RWPE1 (cell line): Measurements from ENCODE around the gene BLOC1S1.

ENCODE experiments used
- CTCF ChIA-PET: fragments of 350-600 bp; sonication (Branson Sonifier 250); formaldehyde crosslinking; extraction: SDS; loops from one replicate; lab custom pipeline; 2021; lab: Yijun Ruan, JAX
- POLR2A ChIA-PET: fragments of 400-600 bp; formaldehyde crosslinking; extraction: SDS; loops from one replicate; lab custom pipeline; 2020; ENCODE audit warnings: antibody characterized with exemption; ENCODE audit not compliant: low non-redundant PET; lab: Yijun Ruan, JAX
- DNase-seq: peaks from one replicate; pipeline ENCODE4 v3.0.0; 2012; ENCODE audit warnings: low spot score
- H3K27ac ChIP-seq: fragments of 450-650 bp; 2 replicates; pipeline ENCODE4 v1.5.1; 2017
- TF ChIP-seq, protein P1 (sequence below): fragments of 450-650 bp; conservative IDR thresholded peaks from 2 replicates; pipeline ENCODE4 v1.5.1; 2017; ENCODE audit warnings: low read depth, mild to moderate bottlenecking

The BLOC1S1 gene

GRCh38 chr12:55685671-55686070, 30.2 kb upstream of the BLOC1S1 start:
- TF ChIP-seq, protein P1, sequence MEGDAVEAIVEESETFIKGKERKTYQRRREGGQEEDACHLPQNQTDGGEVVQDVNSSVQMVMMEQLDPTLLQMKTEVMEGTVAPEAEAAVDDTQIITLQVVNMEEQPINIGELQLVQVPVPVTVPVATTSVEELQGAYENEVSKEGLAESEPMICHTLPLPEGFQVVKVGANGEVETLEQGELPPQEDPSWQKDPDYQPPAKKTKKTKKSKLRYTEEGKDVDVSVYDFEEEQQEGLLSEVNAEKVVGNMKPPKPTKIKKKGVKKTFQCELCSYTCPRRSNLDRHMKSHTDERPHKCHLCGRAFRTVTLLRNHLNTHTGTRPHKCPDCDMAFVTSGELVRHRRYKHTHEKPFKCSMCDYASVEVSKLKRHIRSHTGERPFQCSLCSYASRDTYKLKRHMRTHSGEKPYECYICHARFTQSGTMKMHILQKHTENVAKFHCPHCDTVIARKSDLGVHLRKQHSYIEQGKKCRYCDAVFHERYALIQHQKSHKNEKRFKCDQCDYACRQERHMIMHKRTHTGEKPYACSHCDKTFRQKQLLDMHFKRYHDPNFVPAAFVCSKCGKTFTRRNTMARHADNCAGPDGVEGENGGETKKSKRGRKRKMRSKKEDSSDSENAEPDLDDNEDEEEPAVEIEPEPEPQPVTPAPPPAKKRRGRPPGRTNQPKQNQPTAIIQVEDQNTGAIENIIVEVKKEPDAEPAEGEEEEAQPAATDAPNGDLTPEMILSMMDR, result no peak
- CTCF ChIA-PET, result no interaction called here
- POLR2A ChIA-PET, result no interaction called here
- H3K27ac ChIP-seq, result no peak overlapping the region
- DNase-seq, result no peak

- DNase-seq, result no peak
- TF ChIP-seq, protein P1, result no peak
- CTCF ChIA-PET, result interaction anchor here (0.6 kb wide), 2 partner anchors 12 to 34 kb away, joined by 3 read pairs; no protein-coding TSS in a partner anchor
- H3K27ac ChIP-seq, result no peak overlapping the region
- POLR2A ChIA-PET, result no interaction called here
Observed at GRCh38 chr12:55686366-55687010, 29.4 kb upstream of the BLOC1S1 start.

DNA sequence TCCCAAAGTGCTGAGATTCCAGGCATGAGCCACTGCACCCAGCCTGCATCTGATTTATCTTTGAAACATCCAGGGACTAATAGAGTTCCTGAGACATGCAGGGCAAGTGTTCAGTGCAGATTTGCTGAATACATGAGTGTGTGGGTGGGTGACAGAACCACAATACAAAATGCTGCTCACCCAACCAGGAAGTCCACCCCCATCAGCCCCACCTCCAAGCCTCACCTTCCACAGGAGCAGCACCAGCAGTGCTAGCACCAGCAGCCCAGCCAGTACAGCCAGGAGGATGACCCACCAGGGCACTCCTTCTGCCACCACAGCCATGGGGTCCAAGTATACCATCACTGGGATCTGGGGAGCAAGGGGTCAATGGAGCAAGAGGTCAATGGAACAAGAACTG, 28.1 kb upstream of the BLOC1S1 start:
- POLR2A ChIA-PET, result no interaction called here
- TF ChIP-seq, protein P1, result no peak
- no peak overlapping the region for H3K27ac ChIP-seq
- DNase-seq, result no peak
- CTCF ChIA-PET, result no interaction called here

DNA sequence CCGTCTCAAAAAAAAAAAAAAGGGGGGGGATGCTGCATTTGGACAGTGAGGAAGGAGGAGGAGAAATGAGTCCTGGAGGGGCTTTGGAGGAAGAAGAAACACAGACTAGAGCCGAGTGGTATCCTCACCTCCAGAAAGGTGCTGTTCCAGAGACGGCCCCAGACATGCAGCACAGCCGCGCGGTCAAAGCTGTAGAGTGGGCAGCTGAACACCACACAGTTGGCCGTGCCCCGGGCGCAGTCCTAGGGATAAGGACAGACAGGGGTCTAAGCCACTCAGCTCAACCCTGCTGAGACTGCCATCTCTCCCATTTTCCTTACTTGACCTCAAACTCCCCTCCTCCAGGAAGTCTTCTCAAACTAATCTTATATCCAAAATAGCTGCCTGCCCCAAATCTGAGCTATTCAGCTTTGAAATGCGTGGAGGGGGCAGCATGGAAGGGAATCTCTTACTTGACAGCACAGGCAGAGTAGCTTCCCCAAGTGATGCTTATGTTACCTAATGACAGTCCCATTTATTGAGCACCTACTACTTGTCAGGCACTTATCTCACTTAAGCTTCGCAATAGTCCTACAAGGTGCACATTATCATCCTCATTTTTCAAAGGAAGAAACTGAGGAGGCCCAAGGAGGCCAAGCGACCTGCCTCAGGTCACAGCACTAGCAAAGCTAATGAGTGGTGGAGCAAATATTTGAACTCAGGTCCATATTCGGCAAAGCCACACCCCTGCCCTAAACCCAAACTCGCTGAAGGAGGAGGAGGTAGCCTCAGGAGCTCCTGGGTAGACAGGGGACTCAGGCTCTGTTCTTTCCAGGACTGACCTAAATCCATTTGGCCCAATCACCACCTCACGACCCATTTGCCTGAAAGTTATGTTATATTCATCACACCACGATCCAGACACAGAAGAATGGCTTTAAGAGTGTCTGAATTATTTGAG, 26.9 kb upstream of the BLOC1S1 start:
- ChIA-PET CTCF (no interaction called here), POLR2A (no interaction called here)
- TF ChIP-seq, protein P1, result no peak
- no peak overlapping the region for H3K27ac ChIP-seq
- DNase-seq, result no peak

DNA sequence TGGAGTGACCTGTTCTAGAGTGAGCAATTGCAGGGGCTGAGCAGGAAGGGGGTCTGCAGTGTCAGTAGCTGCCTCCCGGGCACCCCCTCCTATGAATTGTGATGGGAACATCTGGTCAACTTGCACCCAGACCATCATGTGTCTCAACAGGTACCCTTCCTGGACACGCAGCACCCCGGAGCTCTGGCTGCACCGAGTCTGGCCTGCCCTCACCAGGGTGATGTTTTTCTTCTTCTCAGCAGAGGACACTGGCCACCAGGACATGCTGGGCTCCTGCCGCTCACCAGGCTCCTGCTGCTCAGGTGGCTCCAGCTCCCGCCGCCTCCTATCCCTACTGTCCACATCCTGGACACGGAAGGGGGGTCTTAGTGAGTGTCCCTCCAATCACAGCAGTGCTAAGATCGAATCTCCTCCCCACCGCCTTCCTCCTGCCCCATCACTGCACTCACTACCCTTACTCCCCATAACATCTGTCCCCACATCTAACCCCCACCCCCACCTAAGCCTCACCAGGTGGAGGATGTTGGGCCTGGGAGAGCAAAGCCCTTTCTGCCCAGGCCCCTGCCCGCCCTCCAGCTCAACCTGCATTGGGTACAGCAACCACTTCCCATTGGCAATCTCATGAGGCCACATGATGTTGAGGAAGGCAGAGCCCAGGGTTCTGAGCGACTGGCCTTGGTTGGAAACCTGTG, 23.1 kb upstream of the BLOC1S1 start:
- no peak overlapping the region for H3K27ac ChIP-seq
- ChIA-PET CTCF (interaction anchor here (0.6 kb wide), 1 partner anchor 319 kb away, joined by 3 read pairs; no protein-coding TSS in a partner anchor), POLR2A (no interaction called here)
- TF ChIP-seq, protein P1, result no peak
- DNase-seq, result no peak
